HL-60/S4 treated with phorbol 12-myristate 13-acetate at 8.2 ng/mL for 4 days and 3 days (cell line): Measurements from ENCODE around the gene EMILIN1.

Experiments used
- in situ Hi-C: fragments of 300-500 bp; cut with MboI; formaldehyde crosslinking; loops from 2 replicates; pipeline ENCODE4 v1.15.0; 2022; ENCODE audit warnings: low sequenced_read_pairs

EMILIN1 gene

GRCh38 chr2:27078267-27079194, at the start of gene EMILIN1:
Gene EMILIN1, plus strand, starts transcription at chr2:27078615. Its CDS starts 451 bp downstream, at chr2:27079066.
- in situ Hi-C loops, result no loop called here

GRCh38 chr2:27029051-27029450, 49.4 kb upstream of the EMILIN1 start:
- in situ Hi-C loops, result no loop called here

- in situ Hi-C loops, result no loop called here
These were observed 45.7 kb upstream of the EMILIN1 start, which contains the start of gene TMEM214 for GRCh38 chr2:27032495-27033252. Gene TMEM214, plus strand, starts transcription at chr2:27032965. Its CDS starts 51 bp downstream, at chr2:27033016.

- in situ Hi-C loops, result no loop called here
These were observed 45.1 kb upstream of the EMILIN1 start for GRCh38 chr2:27033253-27033852.

- in situ Hi-C loops, result no loop called here
These were observed 40.4 kb upstream of the EMILIN1 start for GRCh38 chr2:27038012-27038411.

GRCh38 chr2:27038631-27039339, 39.6 kb upstream of the EMILIN1 start:
- in situ Hi-C loops, result no loop called here

- in situ Hi-C loops, result no loop called here
These were observed 39.0 kb upstream of the EMILIN1 start for GRCh38 chr2:27039426-27039825.

- in situ Hi-C loops, result no loop called here
These were observed 38.5 kb upstream of the EMILIN1 start for GRCh38 chr2:27039871-27040270.

- in situ Hi-C loops, result no loop called here
These were observed 38.1 kb upstream of the EMILIN1 start for GRCh38 chr2:27040282-27040681.

GRCh38 chr2:27041752-27042151, 36.7 kb upstream of the EMILIN1 start:
- in situ Hi-C loops, result no loop called here

GRCh38 chr2:27042159-27042661, 36.2 kb upstream of the EMILIN1 start:
- in situ Hi-C loops, result no loop called here

- in situ Hi-C loops, result no loop called here
These were observed 35.3 kb upstream of the EMILIN1 start for GRCh38 chr2:27042985-27043634.

GRCh38 chr2:27049422-27050280, 28.8 kb upstream of the EMILIN1 start:
- in situ Hi-C loops, result no loop called here

GRCh38 chr2:27050281-27050995, 28.0 kb upstream of the EMILIN1 start:
- in situ Hi-C loops, result no loop called here

GRCh38 chr2:27050996-27051901, 27.2 kb upstream of the EMILIN1 start, which contains the start of gene AGBL5:
Gene AGBL5, plus strand, starts transcription at chr2:27051668. Its CDS starts 1,291 bp downstream, at chr2:27052959.
- in situ Hi-C loops, result no loop called here

- in situ Hi-C loops, result no loop called here
These were observed 26.3 kb upstream of the EMILIN1 start for GRCh38 chr2:27051902-27052645.

GRCh38 chr2:27053321-27053720, 25.1 kb upstream of the EMILIN1 start:
- in situ Hi-C loops, result no loop called here
